ENCODE data around the gene GPR18. TPM values are rescaled to one million over a fixed set of nuclear protein-coding genes. Genes with fewer than 3 reads are reported as not detected.

Gene GPR18
- total RNA-seq, 1 donor from 2014 or later: 5.9 TPM

Other genes with a start within 250 kb of the GPR18 start
- 52.6 and 52.8 TPM in 2 replicates for gene UBAC2, start 57.5 kb downstream of the GPR18 start, total RNA-seq
- gene GPR183, start 49.0 kb upstream of the GPR18 start, total RNA-seq: 36.8 and 37.1 TPM in 2 replicates
- gene TM9SF2, start 243.1 kb upstream of the GPR18 start, total RNA-seq: 57.8 and 60.2 TPM in 2 replicates